Measurements from ENCODE around the gene ZNF324. TPM values are rescaled to one million over a fixed set of nuclear protein-coding genes. Genes with fewer than 3 reads are reported as not detected.

The ZNF324 gene
- total and polyA plus RNA-seq, 2 experiments from 2014 or later = 9.1 to 13.1 TPM

DNA sequence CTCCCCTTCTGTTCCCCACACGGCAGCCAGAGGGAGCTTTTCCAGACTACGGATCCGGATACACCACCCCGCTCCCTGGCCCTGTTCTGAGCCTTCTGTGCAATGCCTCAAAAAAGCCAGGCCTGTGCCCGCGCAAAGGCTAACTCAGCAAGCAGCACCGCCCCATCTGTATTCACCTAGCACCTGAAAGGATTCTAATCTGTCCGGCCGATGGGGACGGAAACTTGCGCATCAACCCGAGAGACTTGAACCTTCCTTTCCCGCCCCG, 52.1 kb downstream of the ZNF324 start:
- H4K20me1 ChIP-seq (ENCODE audit: insufficient read depth, poor library complexity, severe bottlenecking) = peaks cover 5% of the 10 kb centered on the region
- H3K9me2 ChIP-seq (replicated peaks; ENCODE audit: insufficient read depth) = no peaks in the 10 kb centered on the region
- peak overlapping the region; percentile 99 for H3K27ac ChIP-seq
- H3K4me2 ChIP-seq = peak overlapping the region; percentile 99
- peak; percentile 90 for DNase-seq (ENCODE audit: low spot score)
- H3K4me3 ChIP-seq = peak overlapping the region; percentile 90
- WGBS (ENCODE audit: low lambda C conversion rate, missing lambda C conversion rate) = 0% methylated on average over 14 of the region's 14 CpGs
- peaks cover 48% of the 10 kb centered on the region for H3K79me2 ChIP-seq
- H3K36me3 ChIP-seq (replicated peaks; ENCODE audit: insufficient read depth, low read depth) = no peaks in the 10 kb centered on the region
- H3K4me1 ChIP-seq (ENCODE audit: insufficient read depth) = peaks cover 26% of the 10 kb centered on the region
- H3K9me3 ChIP-seq (ENCODE audit: low read depth) = no peaks in the 10 kb centered on the region
- TF ChIP-seq, protein P1, sequence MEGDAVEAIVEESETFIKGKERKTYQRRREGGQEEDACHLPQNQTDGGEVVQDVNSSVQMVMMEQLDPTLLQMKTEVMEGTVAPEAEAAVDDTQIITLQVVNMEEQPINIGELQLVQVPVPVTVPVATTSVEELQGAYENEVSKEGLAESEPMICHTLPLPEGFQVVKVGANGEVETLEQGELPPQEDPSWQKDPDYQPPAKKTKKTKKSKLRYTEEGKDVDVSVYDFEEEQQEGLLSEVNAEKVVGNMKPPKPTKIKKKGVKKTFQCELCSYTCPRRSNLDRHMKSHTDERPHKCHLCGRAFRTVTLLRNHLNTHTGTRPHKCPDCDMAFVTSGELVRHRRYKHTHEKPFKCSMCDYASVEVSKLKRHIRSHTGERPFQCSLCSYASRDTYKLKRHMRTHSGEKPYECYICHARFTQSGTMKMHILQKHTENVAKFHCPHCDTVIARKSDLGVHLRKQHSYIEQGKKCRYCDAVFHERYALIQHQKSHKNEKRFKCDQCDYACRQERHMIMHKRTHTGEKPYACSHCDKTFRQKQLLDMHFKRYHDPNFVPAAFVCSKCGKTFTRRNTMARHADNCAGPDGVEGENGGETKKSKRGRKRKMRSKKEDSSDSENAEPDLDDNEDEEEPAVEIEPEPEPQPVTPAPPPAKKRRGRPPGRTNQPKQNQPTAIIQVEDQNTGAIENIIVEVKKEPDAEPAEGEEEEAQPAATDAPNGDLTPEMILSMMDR (IDR thresholded peaks at IDR 0.05; ENCODE audit: poor library complexity) = peak; percentile 65
- no peak for TF ChIP-seq EZH2phosphoT487 (IDR thresholded peaks at IDR 0.05; ENCODE audit: low read depth, severe bottlenecking, unreplicated experiment)
- peak overlapping the region; percentile 93 for H2AFZ ChIP-seq
- no peaks in the 10 kb centered on the region for H3K27me3 ChIP-seq

DNA sequence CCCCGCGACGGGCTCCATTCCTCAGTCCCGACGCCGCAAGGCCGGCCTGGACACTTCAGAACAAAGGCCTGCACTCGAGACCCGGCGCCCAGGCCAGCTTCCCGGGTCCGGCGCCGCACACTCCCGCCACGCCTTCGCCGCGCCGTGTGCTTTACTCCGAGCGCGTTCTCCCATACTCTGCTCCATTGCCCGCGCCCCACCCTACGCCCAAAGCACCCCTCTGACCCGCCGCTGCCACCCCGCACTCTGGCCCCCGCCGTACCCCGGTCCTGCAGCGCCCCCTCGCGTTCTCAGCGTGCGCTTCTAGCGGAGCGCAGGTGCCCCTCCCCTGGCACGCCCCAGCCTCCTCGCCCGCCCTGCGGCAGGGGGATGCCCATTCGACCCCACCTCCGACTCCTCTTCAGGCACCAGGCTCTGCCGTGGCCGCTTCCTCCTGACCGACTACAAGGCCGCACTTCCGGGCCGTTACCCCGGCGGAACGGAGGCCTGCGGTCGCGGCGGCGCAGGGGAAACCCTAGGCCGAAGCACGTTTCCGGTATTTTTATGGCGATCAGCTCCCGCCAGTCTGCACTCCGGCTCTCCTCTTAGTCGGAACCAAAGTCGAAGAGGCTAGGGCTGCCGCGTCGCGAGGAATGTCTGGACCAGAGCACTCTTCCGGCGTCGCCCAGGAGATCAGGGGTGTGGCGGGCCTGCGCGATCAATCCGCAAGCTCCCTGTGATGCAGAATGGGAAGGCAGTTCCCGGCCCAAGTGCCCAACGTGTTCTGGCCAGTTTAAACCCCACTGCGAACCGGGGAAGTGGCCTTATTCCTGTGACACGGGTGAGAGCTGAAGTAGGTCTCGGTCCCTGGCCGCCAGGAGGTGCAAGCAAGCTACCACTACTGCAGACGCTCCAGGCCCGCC, 52.7 kb downstream of the ZNF324 start, which contains the start of gene ZBTB45:
Gene ZBTB45, minus strand, starts transcription at position 456 of the 902 bp plus-strand sequence. CDS start 2,137 bp downstream, outside the sequence.
- Histone ChIP-seq H3K27me3 (no peaks in the 10 kb centered on the region), H4K20me1 (ENCODE audit: insufficient read depth, poor library complexity, severe bottlenecking) (peaks cover 5% of the 10 kb centered on the region), H3K4me3 (peak within 1 kb of the TSS; percentile 90), H3K4me1 (ENCODE audit: insufficient read depth) (peaks cover 21% of the 10 kb centered on the region), H3K4me2 (peak within 1 kb of the TSS; percentile 99), H3K36me3 (replicated peaks; ENCODE audit: insufficient read depth, low read depth) (no peaks in the 10 kb centered on the region), H2AFZ (peak within 1 kb of the TSS; percentile 93), H3K9me3 (ENCODE audit: low read depth) (no peaks in the 10 kb centered on the region), H3K79me2 (peaks cover 42% of the 10 kb centered on the region), H3K9me2 (replicated peaks; ENCODE audit: insufficient read depth) (no peaks in the 10 kb centered on the region), H3K27ac (peak within 1 kb of the TSS; percentile 99)
- TF ChIP-seq, protein P1 (IDR thresholded peaks at IDR 0.05; ENCODE audit: poor library complexity) = peak; percentile 96
- TF ChIP-seq EZH2 (IDR thresholded peaks at IDR 0.05; ENCODE audit: borderline replicate concordance) (no peak), EZH2phosphoT487 (IDR thresholded peaks at IDR 0.05; ENCODE audit: low read depth, severe bottlenecking, unreplicated experiment) (no peak)
- 1% methylated on average over 64 of the region's 87 CpGs for WGBS (ENCODE audit: low lambda C conversion rate, missing lambda C conversion rate)
- DNase-seq (ENCODE audit: low spot score) = peak; percentile 96

- peak overlapping the region; percentile 90 for H3K4me3 ChIP-seq
- peaks cover 5% of the 10 kb centered on the region for H4K20me1 ChIP-seq (ENCODE audit: insufficient read depth, poor library complexity, severe bottlenecking)
- H3K9me3 ChIP-seq (ENCODE audit: low read depth) = no peaks in the 10 kb centered on the region
- H3K36me3 ChIP-seq (replicated peaks; ENCODE audit: insufficient read depth, low read depth) = no peaks in the 10 kb centered on the region
- TF ChIP-seq, protein P1 (IDR thresholded peaks at IDR 0.05; ENCODE audit: poor library complexity) = no peak
- TF ChIP-seq EZH2 (IDR thresholded peaks at IDR 0.05; ENCODE audit: borderline replicate concordance) = no peak
- TF ChIP-seq EZH2phosphoT487 (IDR thresholded peaks at IDR 0.05; ENCODE audit: low read depth, severe bottlenecking, unreplicated experiment) = no peak
- H3K27me3 ChIP-seq = no peaks in the 10 kb centered on the region
- H3K4me1 ChIP-seq (ENCODE audit: insufficient read depth) = peaks cover 18% of the 10 kb centered on the region
- H3K27ac ChIP-seq = peak overlapping the region; percentile 99
- H3K79me2 ChIP-seq = peaks cover 36% of the 10 kb centered on the region
- H2AFZ ChIP-seq = peak overlapping the region; percentile 74
- DNase-seq (ENCODE audit: low spot score) = no peak
- WGBS (ENCODE audit: low lambda C conversion rate, missing lambda C conversion rate) = 32% methylated on average over 7 of the region's 7 CpGs
- H3K9me2 ChIP-seq (replicated peaks; ENCODE audit: insufficient read depth) = no peaks in the 10 kb centered on the region
- peak overlapping the region; percentile 99 for H3K4me2 ChIP-seq
Observed at GRCh38 chr19:58520257-58520599, 53.3 kb downstream of the ZNF324 start.
